HuH-7.5 (cell line): ENCODE data around the gene FSTL4.

Source experiments
- DNase-seq: peaks from one replicate; pipeline ENCODE4 v3.0.0; 2011; ENCODE audit warnings: low spot score

The FSTL4 gene

GRCh38 chr5:133338504-133339355 is 273.6 kb downstream of the FSTL4 start:
- DNase-seq, result no peak

GRCh38 chr5:133337795-133338445 is 274.4 kb downstream of the FSTL4 start:
- DNase-seq, result no peak

GRCh38 chr5:133336969-133337410 is 275.4 kb downstream of the FSTL4 start:
- DNase-seq, result no peak

- no peak for DNase-seq
These were observed 276.0 kb downstream of the FSTL4 start for GRCh38 chr5:133336121-133336968.

- DNase-seq, result no peak
These were observed 277.3 kb downstream of the FSTL4 start for GRCh38 chr5:133334796-133335639.

GRCh38 chr5:133333326-133334150 is 278.8 kb downstream of the FSTL4 start:
- no peak for DNase-seq

GRCh38 chr5:133332439-133333024 is 279.8 kb downstream of the FSTL4 start:
- no peak for DNase-seq

GRCh38 chr5:133331941-133332340 is 280.4 kb downstream of the FSTL4 start:
- no peak for DNase-seq

GRCh38 chr5:133330956-133331355 is 281.4 kb downstream of the FSTL4 start:
- no peak for DNase-seq

- DNase-seq, result no peak
These were observed 283.5 kb downstream of the FSTL4 start for GRCh38 chr5:133328800-133329199.

GRCh38 chr5:133327946-133328401 is 284.4 kb downstream of the FSTL4 start:
- no peak for DNase-seq

GRCh38 chr5:133326361-133326760 is 286.0 kb downstream of the FSTL4 start:
- DNase-seq, result no peak

- DNase-seq, result no peak
These were observed 286.5 kb downstream of the FSTL4 start for GRCh38 chr5:133325864-133326263.

- no peak for DNase-seq
These were observed 287.4 kb downstream of the FSTL4 start for GRCh38 chr5:133324926-133325325.

- no peak for DNase-seq
These were observed 288.6 kb downstream of the FSTL4 start for GRCh38 chr5:133323494-133324457.

GRCh38 chr5:133322743-133323142 is 289.6 kb downstream of the FSTL4 start:
- no peak for DNase-seq

- no peak for DNase-seq
These were observed 290.4 kb downstream of the FSTL4 start for GRCh38 chr5:133321833-133322420.

- no peak for DNase-seq
These were observed 291.0 kb downstream of the FSTL4 start for GRCh38 chr5:133321286-133321832.
